Tibial nerve (tissue), 4 donors: Measurements from ENCODE around the gene CELSR1. TPM values are rescaled to one million over a fixed set of nuclear protein-coding genes. Genes with fewer than 3 reads are reported as not detected.

Source experiments
- DNase-seq, 2 donors: peaks; one replicate each; pipeline ENCODE4 v3.0.0-alpha.2; 2019; ENCODE audit warnings: low spot score in 2 of 2
- H3K27ac ChIP-seq, 4 donors: fragments of 200-600 bp; sonication (generic) in 3 of 4; one replicate each; pipeline ENCODE4 v1.5.1; 2017 to 2019; ENCODE audit warnings: mild to moderate bottlenecking in 1 of 4
- H3K27me3 ChIP-seq, 2 donors: fragments of 200-600 bp; sonication (generic) in 1 of 2; one replicate each; pipeline versions ENCODE4 v1.5.1 to v1.6.0; 2017 to 2019
- H3K36me3 ChIP-seq, 3 donors: fragments of 200-600 bp; sonication (generic); one replicate each; pipeline ENCODE4 v1.5.1; 2018 to 2019
- H3K4me1 ChIP-seq, 4 donors: fragments of 200-600 bp; sonication (generic) in 3 of 4; one replicate each; pipeline ENCODE4 v1.5.1; 2017 to 2019
- H3K4me3 ChIP-seq, 4 donors: fragments of 200-600 bp; sonication (generic) in 3 of 4; one replicate each; pipeline ENCODE4 v1.5.1; 2017 to 2019; ENCODE audit warnings: mild to moderate bottlenecking in 1 of 4, moderate library complexity in 1 of 4
- H3K9me3 ChIP-seq, 4 donors: fragments of 200-600 bp; sonication (generic) in 3 of 4; one replicate each; pipeline ENCODE4 v1.5.1; 2017 to 2019
- EP300 ChIP-seq, 2 donors: sonication (generic); formaldehyde crosslinking; IDR thresholded peaks; one replicate each; pipeline ENCODE4 v1.6.1; 2017; ENCODE audit warnings: antibody characterized with exemption in 2 of 2, mild to moderate bottlenecking in 1 of 2
- POLR2A ChIP-seq, 2 donors: fragments of 450-650 bp; IDR thresholded peaks; one replicate each; pipeline ENCODE4 v1.6.1; 2017; ENCODE audit warnings: antibody characterized with exemption in 2 of 2, mild to moderate bottlenecking in 2 of 2, moderate library complexity in 2 of 2
- WGBS, 2 donors: methylation state at CpG; one replicate each; pipeline ENCODE4 v1.1.5; 2018; 5-methylcytosine and 5-hydroxymethylcytosine counted together
- total RNA-seq, 4 donors: library from RNA; depleted of rRNA; stranded (reverse); fragments of >200 nt; gene quantifications; one replicate each; pipeline ENCODE4 v1.1.0, GENCODE V29; 2016
- TF ChIP-seq, protein P1 (sequence below), 5 experiments: fragments of 200-600 bp in 3 of 5; fragments of 450-650 bp in 2 of 5; sonication (generic) in 3 of 5; IDR thresholded peaks; one replicate each; pipeline ENCODE4 v1.5.1; 2016 to 2019; ENCODE audit warnings: antibody characterized with exemption in 5 of 5, mild to moderate bottlenecking in 3 of 5, moderate library complexity in 2 of 5

Gene CELSR1
- total RNA-seq, 4 donors from 2014 or later: 1.0 to 5.9 (median 2.6) TPM

DNA sequence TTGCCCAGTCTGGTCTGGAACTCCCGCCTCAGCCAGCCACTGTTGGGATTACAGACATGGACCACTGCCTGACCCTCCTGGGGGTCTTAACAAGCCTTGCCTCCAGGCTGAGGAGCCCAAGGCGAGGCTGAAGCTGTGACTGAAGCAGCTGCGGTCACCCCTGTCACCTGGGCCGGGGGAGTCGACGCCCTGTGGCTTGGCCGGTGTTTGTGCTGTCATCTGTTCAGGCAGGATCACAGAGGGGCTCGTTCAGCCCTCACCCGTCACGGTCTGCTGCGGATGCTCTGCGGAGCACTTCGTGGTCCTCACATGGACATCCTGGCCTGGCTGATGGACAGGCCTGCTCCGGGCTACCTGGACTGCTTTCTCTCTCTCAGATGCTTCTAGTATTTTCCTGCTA is 178.1 kb downstream of the CELSR1 start:
- WGBS, 2 donors: 87 to 96% methylated on average over 7 to 13 of the region's 14 CpGs

DNA sequence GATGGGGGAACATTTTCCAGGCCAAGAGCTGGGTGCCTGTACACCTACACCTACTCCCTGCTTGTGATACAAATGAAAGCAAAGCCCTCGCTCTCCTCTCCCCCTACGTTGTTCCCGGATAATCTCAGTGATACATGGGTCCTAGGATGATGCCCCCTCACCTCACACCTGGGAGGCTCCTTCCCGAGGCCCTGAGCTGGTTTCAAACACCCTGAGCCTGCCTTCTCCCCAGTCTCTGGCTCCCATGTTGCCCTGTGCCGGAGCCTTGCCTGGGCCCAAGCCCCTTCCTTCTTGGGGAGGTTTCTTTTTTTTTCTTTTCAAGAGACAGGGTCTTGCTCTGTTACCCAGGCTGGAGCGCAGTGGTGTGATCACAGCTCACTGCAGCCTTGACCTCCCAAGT is 178.7 kb downstream of the CELSR1 start:
- WGBS, 2 donors: 87 to 91% methylated on average over 6 of the region's 6 CpGs
- no peak overlapping the region for H3K27ac ChIP-seq
- H3K27me3 ChIP-seq: peaks cover 0 to 8% of the 10 kb centered on the region in 2 donors
- peaks cover 0 to 66% (median 9%) of the 10 kb centered on the region in 3 donors for H3K36me3 ChIP-seq
- peaks cover 0 to 13% (median 0%) of the 10 kb centered on the region in 4 donors for H3K9me3 ChIP-seq
- DNase-seq: no peak
- no peak for TF ChIP-seq POLR2A (IDR thresholded peaks at IDR 0.05)
- TF ChIP-seq EP300 (IDR thresholded peaks at IDR 0.05): no peak
- TF ChIP-seq, protein P1, sequence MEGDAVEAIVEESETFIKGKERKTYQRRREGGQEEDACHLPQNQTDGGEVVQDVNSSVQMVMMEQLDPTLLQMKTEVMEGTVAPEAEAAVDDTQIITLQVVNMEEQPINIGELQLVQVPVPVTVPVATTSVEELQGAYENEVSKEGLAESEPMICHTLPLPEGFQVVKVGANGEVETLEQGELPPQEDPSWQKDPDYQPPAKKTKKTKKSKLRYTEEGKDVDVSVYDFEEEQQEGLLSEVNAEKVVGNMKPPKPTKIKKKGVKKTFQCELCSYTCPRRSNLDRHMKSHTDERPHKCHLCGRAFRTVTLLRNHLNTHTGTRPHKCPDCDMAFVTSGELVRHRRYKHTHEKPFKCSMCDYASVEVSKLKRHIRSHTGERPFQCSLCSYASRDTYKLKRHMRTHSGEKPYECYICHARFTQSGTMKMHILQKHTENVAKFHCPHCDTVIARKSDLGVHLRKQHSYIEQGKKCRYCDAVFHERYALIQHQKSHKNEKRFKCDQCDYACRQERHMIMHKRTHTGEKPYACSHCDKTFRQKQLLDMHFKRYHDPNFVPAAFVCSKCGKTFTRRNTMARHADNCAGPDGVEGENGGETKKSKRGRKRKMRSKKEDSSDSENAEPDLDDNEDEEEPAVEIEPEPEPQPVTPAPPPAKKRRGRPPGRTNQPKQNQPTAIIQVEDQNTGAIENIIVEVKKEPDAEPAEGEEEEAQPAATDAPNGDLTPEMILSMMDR (IDR thresholded peaks at IDR 0.05): no peak
- H3K4me3 ChIP-seq: no peak overlapping the region
- no peaks in the 10 kb centered on the region for H3K4me1 ChIP-seq

More for the DNA sequence above, 178.1 kb downstream of the CELSR1 start:
- H3K27me3 ChIP-seq: peaks cover 0 to 10% of the 10 kb centered on the region in 2 donors
- H3K36me3 ChIP-seq: peaks cover 0 to 60% (median 3%) of the 10 kb centered on the region in 3 donors
- peaks cover 0 to 13% (median 0%) of the 10 kb centered on the region in 4 donors for H3K9me3 ChIP-seq
- no peaks in the 10 kb centered on the region for H3K4me1 ChIP-seq
- H3K4me3 ChIP-seq: no peak overlapping the region
- H3K27ac ChIP-seq: no peak overlapping the region
- DNase-seq: no peak
- TF ChIP-seq POLR2A (IDR thresholded peaks at IDR 0.05) (no peak), EP300 (IDR thresholded peaks at IDR 0.05) (no peak)
- TF ChIP-seq, protein P1 (IDR thresholded peaks at IDR 0.05): no peak

DNA sequence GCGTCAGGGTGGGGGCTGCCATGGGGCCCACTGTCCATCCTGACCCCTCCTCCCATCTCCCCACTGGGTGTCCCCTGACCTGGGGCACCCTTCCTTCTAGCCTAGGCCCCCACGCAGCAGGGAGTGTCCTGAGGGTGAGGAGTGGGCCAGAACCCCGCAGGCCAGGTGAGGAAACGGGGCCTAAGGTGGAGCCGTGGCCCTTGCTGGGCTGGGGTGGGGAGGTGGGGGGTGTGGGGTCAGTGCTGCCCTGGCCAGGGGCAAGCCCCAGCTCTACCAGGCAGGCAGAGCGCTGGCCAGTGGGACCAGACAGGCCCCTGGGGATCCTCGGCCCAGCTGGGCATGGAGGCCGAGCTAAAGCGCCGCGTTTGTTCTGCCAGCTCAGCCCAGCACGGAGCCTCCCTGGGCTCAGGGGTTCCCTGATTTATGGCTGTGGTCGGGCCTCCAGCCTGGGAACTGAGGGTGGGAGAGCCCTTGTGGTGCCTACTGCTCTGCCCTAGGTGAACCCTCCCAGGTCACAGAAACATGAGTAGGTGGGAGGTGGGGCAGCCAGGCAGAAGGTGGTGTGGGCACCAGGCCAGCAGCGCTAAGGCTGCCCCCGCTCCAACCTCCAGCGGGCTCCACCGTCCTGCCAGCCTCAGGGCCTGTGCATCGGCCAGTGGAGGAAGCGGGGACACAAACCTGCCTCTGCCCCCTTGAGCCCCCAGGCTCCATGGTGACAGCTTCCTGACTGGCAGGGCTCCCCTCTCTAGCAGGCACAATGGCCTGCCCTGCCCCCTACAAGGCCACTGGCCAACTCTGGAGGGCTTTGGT is 179.5 kb downstream of the CELSR1 start:
- 82 to 91% methylated on average over 11 to 17 of the region's 19 CpGs for WGBS, 2 donors
- H3K4me1 ChIP-seq: no peaks in the 10 kb centered on the region
- no peak overlapping the region for H3K27ac ChIP-seq
- no peaks in the 10 kb centered on the region for H3K27me3 ChIP-seq
- no peak for DNase-seq
- TF ChIP-seq, protein P1 (IDR thresholded peaks at IDR 0.05): no peak
- TF ChIP-seq EP300 (IDR thresholded peaks at IDR 0.05): no peak
- TF ChIP-seq POLR2A (IDR thresholded peaks at IDR 0.05): no peak
- peaks cover 0 to 74% (median 13%) of the 10 kb centered on the region in 3 donors for H3K36me3 ChIP-seq
- no peak overlapping the region for H3K4me3 ChIP-seq
- H3K9me3 ChIP-seq: peaks cover 0 to 13% (median 0%) of the 10 kb centered on the region in 4 donors

DNA sequence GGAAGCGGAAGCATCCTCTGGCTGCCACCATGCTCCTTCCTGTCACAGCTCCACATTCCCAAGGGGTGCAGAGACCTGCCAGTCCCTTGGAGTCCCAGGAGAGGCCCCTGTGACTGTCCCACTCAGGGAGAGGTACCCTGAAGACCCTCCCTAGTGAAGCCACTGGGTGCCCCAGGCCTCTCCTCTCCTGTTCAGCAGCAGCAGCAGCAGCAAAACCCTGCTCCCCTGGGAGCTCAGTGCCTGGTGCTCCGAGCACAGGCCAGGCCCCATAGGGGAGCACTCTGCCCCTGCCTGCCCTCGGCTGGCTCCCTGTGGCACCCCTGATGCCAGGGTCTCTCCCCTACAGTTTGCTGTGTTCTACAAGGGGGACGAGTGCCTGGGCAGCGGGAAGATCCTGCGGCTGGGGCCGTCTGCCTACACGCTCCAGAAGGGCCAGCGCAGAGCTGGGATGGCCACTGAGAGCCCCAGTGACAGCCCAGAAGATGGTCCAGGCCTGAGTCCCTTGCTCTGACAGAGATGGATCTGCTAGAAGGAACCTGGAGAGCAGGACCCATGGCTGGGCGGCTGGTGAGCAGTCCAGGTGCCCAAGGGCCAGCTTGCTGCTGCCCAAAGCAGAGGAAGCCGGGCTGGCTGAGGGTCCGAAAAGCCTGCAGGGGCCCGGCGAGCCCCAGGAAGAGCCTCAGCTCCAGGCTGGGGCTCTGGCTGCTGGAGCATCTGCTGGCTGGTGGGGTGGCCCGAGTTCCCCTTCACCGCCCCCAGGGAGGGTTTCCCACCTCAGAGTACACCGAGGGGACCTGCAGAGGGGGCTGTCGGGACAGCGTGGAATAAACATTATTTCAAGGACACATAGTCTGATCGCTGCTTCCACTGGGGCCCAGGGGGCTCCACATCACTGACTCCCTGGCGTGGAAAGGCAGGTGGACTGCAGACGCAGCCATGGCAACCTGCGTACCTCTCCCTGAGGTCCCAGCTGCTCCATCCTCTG is 180.6 kb downstream of the CELSR1 start:
- DNase-seq: no peak
- Histone ChIP-seq H3K9me3 (peaks cover 0 to 13% (median 0%) of the 10 kb centered on the region in 4 donors), H3K4me1 (no peaks in the 10 kb centered on the region), H3K27ac (no peak overlapping the region), H3K27me3 (no peaks in the 10 kb centered on the region), H3K36me3 (peaks cover 0 to 85% (median 22%) of the 10 kb centered on the region in 3 donors), H3K4me3 (no peak overlapping the region)
- no peak for TF ChIP-seq POLR2A (IDR thresholded peaks at IDR 0.05)
- no peak for TF ChIP-seq EP300 (IDR thresholded peaks at IDR 0.05)
- TF ChIP-seq, protein P1 (IDR thresholded peaks at IDR 0.05): no peak
- WGBS, 2 donors: 88% methylated on average over 19 of the region's 23 CpGs
